AG10803 (cell line): ENCODE data around the gene CCSER1.

Experiments used
- DNase-seq: peaks from one replicate; pipeline ENCODE4 v3.0.0; 2010; ENCODE audit warnings: low read depth
- H3K4me3 ChIP-seq: 2 replicates; pipeline ENCODE4 v1.5.1; 2011; ENCODE audit warnings: mild to moderate bottlenecking, low read length, control low read depth
- CTCF ChIP-seq: conservative IDR thresholded peaks from 2 replicates; pipeline ENCODE4 v1.5.1; 2011; ENCODE audit warnings: mild to moderate bottlenecking, low read length, control low read depth, inconsistent platforms

CCSER1 gene

GRCh38 chr4:90528551-90528950, 401.4 kb downstream of the CCSER1 start:
- TF ChIP-seq CTCF, result no peak
- no peak for DNase-seq

GRCh38 chr4:90536408-90536807, 409.2 kb downstream of the CCSER1 start:
- no peak for DNase-seq
- TF ChIP-seq CTCF, result no peak
- H3K4me3 ChIP-seq, result no peak overlapping the region

More at GRCh38 chr4:90528551-90528950, 401.4 kb downstream of the CCSER1 start:
- H3K4me3 ChIP-seq, result no peak overlapping the region

- DNase-seq, result no peak
- no peak for TF ChIP-seq CTCF
- H3K4me3 ChIP-seq, result no peak overlapping the region
Observed at GRCh38 chr4:90537491-90537890, 410.3 kb downstream of the CCSER1 start.

GRCh38 chr4:90540536-90540935, 413.3 kb downstream of the CCSER1 start:
- no peak for DNase-seq
- no peak for TF ChIP-seq CTCF
- H3K4me3 ChIP-seq, result no peak overlapping the region

GRCh38 chr4:90542216-90542615, 415.0 kb downstream of the CCSER1 start:
- no peak for TF ChIP-seq CTCF
- DNase-seq, result no peak
- no peak overlapping the region for H3K4me3 ChIP-seq

- no peak for TF ChIP-seq CTCF
- DNase-seq, result no peak
Observed at GRCh38 chr4:90543419-90544170, 416.4 kb downstream of the CCSER1 start.

GRCh38 chr4:90544532-90545045, 417.4 kb downstream of the CCSER1 start:
- DNase-seq, result no peak
- no peak for TF ChIP-seq CTCF
- no peak overlapping the region for H3K4me3 ChIP-seq

More at GRCh38 chr4:90543419-90544170, 416.4 kb downstream of the CCSER1 start:
- H3K4me3 ChIP-seq, result no peak overlapping the region
